ENCODE data around the gene F5. TPM values are rescaled to one million over a fixed set of nuclear protein-coding genes. Genes with fewer than 3 reads are reported as not detected.
"Not testable (repeated sequence)": the region's sequence is repeated elsewhere in the genome, so short reads cannot be mapped to it uniquely, and the experiment has no call there.

The F5 gene
- total RNA-seq, 2 experiments from 2014 or later = 58.6 to 59.1 TPM

DNA sequence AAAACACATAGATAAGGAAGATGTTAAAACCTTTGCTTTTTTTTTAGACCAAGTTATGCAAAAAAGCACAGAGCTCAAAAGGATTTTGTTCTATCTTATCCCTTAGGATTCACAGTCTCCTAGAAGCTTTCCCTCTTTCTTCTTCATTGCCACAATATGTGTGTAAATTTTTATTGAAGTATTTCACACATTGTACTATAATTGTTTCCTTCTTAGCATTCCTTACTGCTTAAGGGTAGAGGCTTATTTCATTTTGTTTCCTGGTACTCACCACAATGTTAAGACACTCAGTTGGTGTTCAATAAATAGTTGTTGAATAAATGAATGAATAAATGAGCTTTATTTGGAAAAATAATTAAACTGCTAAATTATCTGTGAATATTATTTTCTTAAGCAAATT lies 70.6 kb downstream of the F5 start:
- CTCF ChIA-PET = no interaction called here
- no peak for DNase-seq
- peaks cover 61% of the 10 kb centered on the region for H3K36me3 Mint-ChIP-seq (ENCODE audit: low read depth)
- no peaks in the 10 kb centered on the region for H3K27me3 Mint-ChIP-seq (ENCODE audit: low read depth)
- no peaks in the 10 kb centered on the region for H3K9me3 Mint-ChIP-seq
- H3K4me1 Mint-ChIP-seq (ENCODE audit: low read depth) = peaks cover 13% of the 10 kb centered on the region
- no peak overlapping the region for H3K4me3 Mint-ChIP-seq
- no peak overlapping the region for H3K27ac Mint-ChIP-seq
- intact Hi-C loops (cut with micrococcal nuclease) = no loop called here

GRCh38 chr1:169514566-169515270 lies 71.6 kb downstream of the F5 start:
- peaks cover 18% of the 10 kb centered on the region for H3K4me1 Mint-ChIP-seq (ENCODE audit: low read depth)
- no peak for DNase-seq
- CTCF ChIA-PET = interaction anchor here (0.7 to 1.8 kb wide), 2 partner anchors 17 to 212 kb away, joined by 3 read pairs; no protein-coding TSS in a partner anchor

DNA sequence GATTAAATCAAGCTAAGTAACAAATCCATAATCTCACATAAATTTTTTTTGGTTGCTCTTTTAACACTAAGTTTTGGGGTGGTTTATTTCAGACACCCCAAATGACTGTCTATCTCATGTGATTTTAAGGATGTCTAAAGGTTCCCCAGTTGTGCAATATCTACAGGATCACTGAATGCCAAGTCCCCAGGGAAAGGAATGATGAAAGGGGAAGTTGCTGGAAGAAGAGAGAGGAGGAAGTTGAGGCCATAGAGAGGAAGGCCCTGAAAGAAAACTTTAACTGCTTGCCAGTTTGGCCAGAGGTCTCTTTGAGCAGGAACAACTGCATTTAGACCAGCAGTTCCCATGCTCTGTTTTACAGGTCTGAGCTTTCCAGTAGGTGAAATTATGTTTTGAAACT lies 73.1 kb downstream of the F5 start:
- H3K4me3 Mint-ChIP-seq = no peak overlapping the region
- no peaks in the 10 kb centered on the region for H3K9me3 Mint-ChIP-seq
- DNase-seq = no peak
- CTCF ChIA-PET = interaction anchor here (1.8 kb wide), 1 partner anchor 18 kb away, joined by 3 read pairs; no protein-coding TSS in a partner anchor
- intact Hi-C loops (cut with micrococcal nuclease) = no loop called here
- peaks cover 43% of the 10 kb centered on the region for H3K36me3 Mint-ChIP-seq (ENCODE audit: low read depth)
- no peaks in the 10 kb centered on the region for H3K27me3 Mint-ChIP-seq (ENCODE audit: low read depth)
- H3K4me1 Mint-ChIP-seq (ENCODE audit: low read depth) = peaks cover 25% of the 10 kb centered on the region
- H3K27ac Mint-ChIP-seq = no peak overlapping the region

More at GRCh38 chr1:169514566-169515270, 71.6 kb downstream of the F5 start:
- H3K27ac Mint-ChIP-seq = no peak overlapping the region
- no peaks in the 10 kb centered on the region for H3K27me3 Mint-ChIP-seq (ENCODE audit: low read depth)
- no peaks in the 10 kb centered on the region for H3K9me3 Mint-ChIP-seq
- intact Hi-C loops (cut with micrococcal nuclease) = no loop called here
- no peak overlapping the region for H3K4me3 Mint-ChIP-seq
- H3K36me3 Mint-ChIP-seq (ENCODE audit: low read depth) = peaks cover 53% of the 10 kb centered on the region

DNA sequence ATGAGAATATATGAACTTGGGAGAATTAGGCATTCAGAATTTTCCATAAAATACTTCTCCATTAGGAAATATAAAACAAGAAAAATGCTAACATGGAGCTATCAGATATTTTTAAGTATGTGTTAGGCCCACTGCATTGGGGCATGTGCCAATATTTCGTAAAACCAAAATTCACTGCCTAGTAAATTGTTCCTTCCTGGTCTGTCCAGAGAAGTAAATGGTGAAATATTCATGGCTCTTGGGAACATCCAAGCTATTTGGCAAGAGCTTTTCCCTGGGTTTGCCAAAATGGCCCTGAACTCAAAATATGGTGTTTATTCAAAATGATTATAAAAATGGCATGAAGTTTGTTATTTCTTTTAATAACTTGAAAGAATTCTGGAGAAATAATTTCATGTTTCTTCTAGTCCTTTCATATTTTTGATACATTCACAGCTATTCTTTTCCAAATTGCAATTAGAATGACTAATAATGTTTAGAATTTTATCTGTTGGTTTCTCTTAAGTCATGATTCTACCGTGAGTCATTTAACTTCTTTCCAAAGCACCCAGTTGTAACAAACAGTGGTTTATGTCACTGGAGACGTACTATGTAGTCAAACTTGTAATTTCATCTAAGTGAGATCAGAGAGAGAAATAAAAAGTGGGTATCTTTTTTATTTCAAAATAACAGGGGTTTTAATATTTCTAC lies 74.8 kb downstream of the F5 start:
- CTCF ChIA-PET = no interaction called here
- Mint-ChIP-seq H3K4me1 (ENCODE audit: low read depth) (peaks cover 25% of the 10 kb centered on the region), H3K36me3 (ENCODE audit: low read depth) (peaks cover 29% of the 10 kb centered on the region), H3K9me3 (no peaks in the 10 kb centered on the region), H3K27me3 (ENCODE audit: low read depth) (no peaks in the 10 kb centered on the region), H3K27ac (peak overlapping the region; percentile 34), H3K4me3 (no peak overlapping the region)
- intact Hi-C loops (cut with micrococcal nuclease) = loop anchor here (2.0 kb wide), 1 partner anchor 15 kb away; no protein-coding TSS in a partner anchor
- DNase-seq = no peak

GRCh38 chr1:169510060-169510459 lies 76.2 kb downstream of the F5 start:
- no peaks in the 10 kb centered on the region for H3K9me3 Mint-ChIP-seq
- no peaks in the 10 kb centered on the region for H3K27me3 Mint-ChIP-seq (ENCODE audit: low read depth)
- no peak for DNase-seq
- no peak overlapping the region for H3K27ac Mint-ChIP-seq
- peaks cover 19% of the 10 kb centered on the region for H3K36me3 Mint-ChIP-seq (ENCODE audit: low read depth)
- H3K4me1 Mint-ChIP-seq (ENCODE audit: low read depth) = peaks cover 25% of the 10 kb centered on the region
- no peak overlapping the region for H3K4me3 Mint-ChIP-seq
- CTCF ChIA-PET = no interaction called here
- intact Hi-C loops (cut with micrococcal nuclease) = loop anchor here (2.0 kb wide), 1 partner anchor 13 kb away; no protein-coding TSS in a partner anchor

- H3K4me3 Mint-ChIP-seq = no peak overlapping the region
- no peak for DNase-seq
- H3K36me3 Mint-ChIP-seq (ENCODE audit: low read depth) = peaks cover 12% of the 10 kb centered on the region
- CTCF ChIA-PET = no interaction called here
- no peaks in the 10 kb centered on the region for H3K9me3 Mint-ChIP-seq
- intact Hi-C loops (cut with micrococcal nuclease) = loop anchor here (2.0 kb wide), 2 partner anchors 25 to 43 kb away; partner anchors contain the start of gene SLC19A2
- H3K27ac Mint-ChIP-seq = no peak overlapping the region
- no peaks in the 10 kb centered on the region for H3K27me3 Mint-ChIP-seq (ENCODE audit: low read depth)
- peaks cover 25% of the 10 kb centered on the region for H3K4me1 Mint-ChIP-seq (ENCODE audit: low read depth)
Observed at GRCh38 chr1:169509354-169509753, 76.9 kb downstream of the F5 start.

DNA sequence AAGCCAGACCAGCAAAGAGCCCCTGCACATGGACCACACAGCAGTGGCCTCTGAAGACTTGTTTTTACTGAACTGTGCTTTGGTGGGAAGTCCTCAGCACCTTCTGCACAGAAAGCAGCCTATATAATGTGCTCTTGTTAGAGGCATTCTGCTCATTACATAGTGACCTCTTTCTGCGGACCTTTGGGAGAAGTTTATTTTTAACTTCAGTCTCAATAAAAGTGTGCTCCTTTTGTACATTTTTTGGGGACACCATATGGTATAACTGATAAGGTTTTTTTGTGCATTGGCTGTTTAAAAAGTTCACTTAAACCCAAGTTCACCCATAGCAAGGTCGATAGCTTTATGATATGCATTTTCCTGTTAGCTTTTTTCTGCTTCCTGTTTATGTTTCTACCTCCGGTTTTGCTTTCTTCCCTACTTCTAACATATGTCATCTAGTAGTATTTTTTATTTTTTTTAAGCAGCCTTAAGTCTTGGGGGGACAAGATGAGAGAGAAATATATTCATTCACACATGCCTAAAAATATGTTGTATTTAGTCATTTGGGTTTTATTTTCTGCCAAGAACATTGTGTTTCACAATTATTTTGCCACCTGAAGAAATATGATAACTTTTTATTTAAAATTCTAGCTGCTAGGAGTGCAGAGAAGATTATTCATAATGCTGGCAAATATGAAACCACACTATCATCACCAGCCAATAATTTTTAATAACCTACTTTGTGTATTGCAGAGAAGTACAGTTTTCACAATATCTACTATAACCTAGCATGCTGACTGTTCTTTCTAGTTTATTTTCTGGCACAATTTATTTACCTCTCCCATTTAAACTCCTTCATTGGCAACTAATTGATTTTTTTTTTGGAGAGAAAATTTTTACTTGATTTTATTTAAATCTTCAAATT lies 77.6 kb downstream of the F5 start:
- CTCF ChIA-PET = no interaction called here
- Mint-ChIP-seq H3K4me3 (no peak overlapping the region), H3K4me1 (ENCODE audit: low read depth) (peaks cover 25% of the 10 kb centered on the region)

DNA sequence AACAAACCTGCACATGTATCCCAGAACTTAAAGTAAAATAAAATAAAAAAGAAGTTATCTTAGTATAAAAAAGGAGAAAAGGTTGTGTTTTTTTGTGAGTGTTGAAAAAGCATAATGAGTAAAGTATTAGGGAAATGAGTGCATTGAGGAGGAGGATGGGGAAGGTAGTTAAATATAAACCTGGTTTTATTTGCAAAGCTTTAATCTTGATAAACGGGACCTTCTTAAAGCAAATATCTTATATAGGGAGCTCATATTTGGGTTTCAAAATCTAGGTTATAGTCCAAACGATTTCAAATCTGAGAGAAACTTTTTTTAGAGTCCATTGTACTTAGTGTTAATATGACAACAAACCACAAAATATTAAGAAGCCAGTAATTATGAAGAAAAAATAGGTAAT lies 78.9 kb downstream of the F5 start:
- Mint-ChIP-seq H3K4me3 (no peak overlapping the region), H3K9me3 (no peaks in the 10 kb centered on the region), H3K36me3 (ENCODE audit: low read depth) (peaks cover 10% of the 10 kb centered on the region), H3K4me1 (ENCODE audit: low read depth) (peaks cover 21% of the 10 kb centered on the region), H3K27me3 (ENCODE audit: low read depth) (no peaks in the 10 kb centered on the region), H3K27ac (no peak overlapping the region)
- no peak for DNase-seq
- CTCF ChIA-PET = no interaction called here
- intact Hi-C loops (cut with micrococcal nuclease) = no loop called here

More for the DNA sequence above, 77.6 kb downstream of the F5 start:
- Mint-ChIP-seq H3K27me3 (ENCODE audit: low read depth) (no peaks in the 10 kb centered on the region), H3K9me3 (no peaks in the 10 kb centered on the region), H3K36me3 (ENCODE audit: low read depth) (peaks cover 10% of the 10 kb centered on the region), H3K27ac (no peak overlapping the region)
- no peak for DNase-seq
- intact Hi-C loops (cut with micrococcal nuclease) = loop anchor here (2.0 kb wide), 2 partner anchors 24 to 42 kb away; partner anchors contain the start of gene SLC19A2

DNA sequence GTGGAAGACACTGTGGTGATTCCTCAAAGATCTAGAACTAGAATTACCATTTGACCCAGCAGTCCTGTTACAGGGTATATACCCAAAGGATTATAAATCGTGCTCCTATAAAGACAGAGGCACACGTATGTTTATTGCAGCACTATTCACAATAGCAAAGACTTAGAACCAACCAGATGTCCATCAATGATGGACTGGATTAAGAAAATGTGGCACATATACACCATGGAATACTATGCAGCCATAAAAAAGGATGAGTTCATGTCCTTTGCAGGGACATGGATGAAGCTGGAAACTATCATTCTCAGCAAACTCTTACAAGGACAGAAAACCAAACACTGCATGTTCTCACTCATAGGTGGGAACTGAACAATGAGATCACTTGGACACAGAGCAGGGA lies 82.7 kb downstream of the F5 start:
- intact Hi-C loops (cut with micrococcal nuclease); H3K27me3 Mint-ChIP-seq (ENCODE audit: low read depth); H3K4me3 Mint-ChIP-seq; H3K27ac Mint-ChIP-seq; DNase-seq; H3K4me1 Mint-ChIP-seq (ENCODE audit: low read depth); CTCF ChIA-PET; H3K9me3 Mint-ChIP-seq: not testable (repeated sequence)
- peaks cover 18% of the 10 kb centered on the region for H3K36me3 Mint-ChIP-seq (ENCODE audit: low read depth)

DNA sequence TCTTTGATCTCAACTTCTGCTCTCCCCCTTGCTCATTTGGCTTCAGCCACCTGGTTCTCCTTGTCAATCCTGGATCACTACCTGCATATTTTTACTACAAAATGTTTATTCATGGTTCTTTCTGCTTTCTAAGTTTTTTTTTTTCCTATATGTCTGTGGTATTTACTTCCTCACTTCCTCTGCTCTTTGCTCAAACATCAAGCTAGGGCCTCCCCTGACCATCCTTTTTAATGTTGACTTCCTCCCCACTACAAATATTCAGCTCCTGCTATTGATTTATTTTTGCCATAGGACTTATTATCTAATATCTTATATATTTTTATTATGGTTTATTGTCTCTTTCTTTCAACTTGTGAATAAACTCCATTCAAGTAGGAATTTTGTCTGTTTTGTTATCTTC lies 86.5 kb downstream of the F5 start:
- Mint-ChIP-seq H3K4me1 (ENCODE audit: low read depth) (peaks cover 14% of the 10 kb centered on the region), H3K36me3 (ENCODE audit: low read depth) (peaks cover 23% of the 10 kb centered on the region), H3K27ac (no peak overlapping the region), H3K9me3 (no peaks in the 10 kb centered on the region), H3K27me3 (ENCODE audit: low read depth) (no peaks in the 10 kb centered on the region), H3K4me3 (no peak overlapping the region)
- DNase-seq = no peak
- intact Hi-C loops (cut with micrococcal nuclease) = no loop called here
- CTCF ChIA-PET = interaction anchor here (0.7 kb wide), 1 partner anchor 216 kb away, joined by 3 read pairs; no protein-coding TSS in a partner anchor

- CTCF ChIA-PET = interaction anchor here (1.5 kb wide), 1 partner anchor 103 kb away, joined by 3 read pairs; no protein-coding TSS in a partner anchor
- Mint-ChIP-seq H3K36me3 (ENCODE audit: low read depth) (peaks cover 16% of the 10 kb centered on the region), H3K9me3 (no peaks in the 10 kb centered on the region), H3K4me1 (ENCODE audit: low read depth) (peaks cover 24% of the 10 kb centered on the region), H3K27ac (no peak overlapping the region), H3K4me3 (no peak overlapping the region), H3K27me3 (ENCODE audit: low read depth) (peaks cover 8% of the 10 kb centered on the region)
- intact Hi-C loops (cut with micrococcal nuclease) = loop anchor here (2.0 kb wide), 1 partner anchor 13 kb away; no protein-coding TSS in a partner anchor
- no peak for DNase-seq
Observed at GRCh38 chr1:169497317-169497716, 89.0 kb downstream of the F5 start.

- intact Hi-C loops (cut with micrococcal nuclease) = loop anchor here (1.0 to 2.0 kb wide), 2 partner anchors 10 to 15 kb away; no protein-coding TSS in a partner anchor
- H3K27ac Mint-ChIP-seq = no peak overlapping the region
- H3K4me3 Mint-ChIP-seq = no peak overlapping the region
- peaks cover 11% of the 10 kb centered on the region for H3K36me3 Mint-ChIP-seq (ENCODE audit: low read depth)
- DNase-seq = no peak
- no peaks in the 10 kb centered on the region for H3K9me3 Mint-ChIP-seq
- H3K27me3 Mint-ChIP-seq (ENCODE audit: low read depth) = peaks cover 8% of the 10 kb centered on the region
- CTCF ChIA-PET = no interaction called here
- H3K4me1 Mint-ChIP-seq (ENCODE audit: low read depth) = peaks cover 34% of the 10 kb centered on the region
Observed at GRCh38 chr1:169495916-169496315, 90.4 kb downstream of the F5 start.
